GM12872 (cell line): ENCODE data around the gene AFF4.

Experiments used
- TF ChIP-seq, protein P1 (sequence below): IDR thresholded peaks from 3 replicates; pipeline ENCODE4 v1.5.1; 2011; ENCODE audit warnings: low read depth, mild to moderate bottlenecking, low read length, moderate library complexity; ENCODE audit not compliant: insufficient read depth

AFF4 gene

DNA sequence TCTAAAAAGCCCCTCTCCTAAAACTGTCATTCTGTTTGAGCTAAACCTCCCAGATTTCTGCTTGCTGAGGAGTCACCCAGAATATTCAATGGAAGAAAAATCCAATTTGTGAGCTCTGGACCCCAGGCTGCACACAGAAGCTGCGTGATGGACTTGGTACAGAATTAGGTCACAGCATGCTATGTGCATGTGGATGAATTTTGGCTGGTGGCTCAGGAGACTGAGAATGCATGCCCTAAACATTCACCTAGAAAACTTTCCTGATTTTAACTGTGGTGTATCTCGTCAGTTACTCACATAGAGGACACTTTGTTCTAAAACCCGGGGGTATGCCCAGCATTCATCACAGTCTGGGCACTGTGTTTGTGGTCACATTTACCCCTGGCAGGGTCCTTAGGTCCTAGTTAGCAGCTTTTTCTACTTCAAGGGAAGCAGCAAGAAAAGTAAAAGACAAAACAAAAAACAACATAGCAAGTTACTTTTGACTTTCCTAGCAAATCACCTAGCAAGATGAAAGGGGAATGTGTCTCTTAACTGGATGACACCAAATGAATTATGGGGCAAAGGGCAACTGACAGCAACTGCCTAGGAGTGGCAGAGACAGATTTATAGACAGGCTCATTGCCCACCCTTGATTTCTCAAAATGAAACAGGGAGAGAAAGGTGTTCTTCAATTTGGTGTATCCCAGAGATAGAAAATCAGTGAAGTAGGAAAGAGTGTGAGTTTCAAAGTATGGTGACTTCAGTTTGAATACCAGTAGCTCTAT lies 124.7 kb downstream of the AFF4 start:
- TF ChIP-seq, protein P1, sequence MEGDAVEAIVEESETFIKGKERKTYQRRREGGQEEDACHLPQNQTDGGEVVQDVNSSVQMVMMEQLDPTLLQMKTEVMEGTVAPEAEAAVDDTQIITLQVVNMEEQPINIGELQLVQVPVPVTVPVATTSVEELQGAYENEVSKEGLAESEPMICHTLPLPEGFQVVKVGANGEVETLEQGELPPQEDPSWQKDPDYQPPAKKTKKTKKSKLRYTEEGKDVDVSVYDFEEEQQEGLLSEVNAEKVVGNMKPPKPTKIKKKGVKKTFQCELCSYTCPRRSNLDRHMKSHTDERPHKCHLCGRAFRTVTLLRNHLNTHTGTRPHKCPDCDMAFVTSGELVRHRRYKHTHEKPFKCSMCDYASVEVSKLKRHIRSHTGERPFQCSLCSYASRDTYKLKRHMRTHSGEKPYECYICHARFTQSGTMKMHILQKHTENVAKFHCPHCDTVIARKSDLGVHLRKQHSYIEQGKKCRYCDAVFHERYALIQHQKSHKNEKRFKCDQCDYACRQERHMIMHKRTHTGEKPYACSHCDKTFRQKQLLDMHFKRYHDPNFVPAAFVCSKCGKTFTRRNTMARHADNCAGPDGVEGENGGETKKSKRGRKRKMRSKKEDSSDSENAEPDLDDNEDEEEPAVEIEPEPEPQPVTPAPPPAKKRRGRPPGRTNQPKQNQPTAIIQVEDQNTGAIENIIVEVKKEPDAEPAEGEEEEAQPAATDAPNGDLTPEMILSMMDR: no peak

DNA sequence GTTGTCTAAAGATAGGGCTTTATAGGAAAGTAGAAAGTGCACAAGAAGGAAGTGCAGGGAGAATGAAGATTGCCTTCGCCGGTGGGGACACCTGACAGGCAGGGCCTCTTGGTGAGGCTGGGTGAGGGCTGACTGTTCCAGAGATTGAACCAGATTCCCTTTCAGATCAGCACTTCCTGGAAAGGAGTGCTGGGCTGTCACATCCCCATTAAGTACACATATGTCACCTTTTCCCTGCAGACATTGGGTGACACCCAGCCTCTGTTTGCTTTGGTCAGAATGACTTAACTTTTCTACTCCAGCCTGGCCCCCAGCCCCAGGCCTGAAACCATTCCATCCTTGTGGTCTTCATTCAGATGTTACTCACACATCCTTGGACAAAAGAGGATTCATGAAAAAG lies 125.6 kb downstream of the AFF4 start:
- TF ChIP-seq, protein P1: no peak

DNA sequence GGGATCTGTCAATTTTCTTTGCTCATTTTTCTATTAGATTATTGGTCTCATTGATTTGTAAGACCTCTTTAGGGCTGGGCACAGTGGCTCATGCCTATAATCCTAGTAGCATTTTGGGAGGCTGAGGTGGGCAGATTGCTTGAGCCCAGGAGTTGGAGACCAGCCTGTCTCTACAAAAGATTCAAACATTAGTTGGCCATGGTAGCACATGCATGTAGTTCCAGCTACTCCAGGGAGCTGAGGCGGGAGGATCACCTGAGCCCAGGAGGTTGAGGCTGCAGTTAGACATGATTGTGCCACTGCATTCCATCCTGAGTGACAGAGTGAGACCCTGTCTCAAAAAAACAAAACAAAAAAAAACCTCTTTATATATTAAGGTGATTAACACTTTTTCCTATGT lies 126.6 kb downstream of the AFF4 start:
- TF ChIP-seq, protein P1: no peak

DNA sequence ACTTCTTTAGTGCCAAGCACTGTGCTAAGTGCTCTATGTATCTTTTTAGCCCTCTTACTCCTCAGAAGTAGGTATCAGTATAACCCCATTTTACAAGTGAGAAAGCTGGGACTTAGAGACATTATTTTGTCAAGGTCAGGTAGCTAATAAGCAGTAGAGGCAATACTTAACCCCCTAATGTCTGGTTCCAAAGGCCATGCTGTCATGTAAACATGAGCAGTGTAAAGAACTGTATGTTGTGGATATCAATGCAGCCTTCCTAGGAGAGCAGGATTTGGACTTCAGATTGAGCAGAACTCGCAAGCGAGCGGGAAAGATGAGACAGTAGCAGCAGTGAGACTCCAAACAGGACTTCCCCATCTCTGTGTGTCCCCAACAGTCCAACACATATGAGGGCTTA lies 129.4 kb downstream of the AFF4 start:
- TF ChIP-seq, protein P1: no peak

DNA sequence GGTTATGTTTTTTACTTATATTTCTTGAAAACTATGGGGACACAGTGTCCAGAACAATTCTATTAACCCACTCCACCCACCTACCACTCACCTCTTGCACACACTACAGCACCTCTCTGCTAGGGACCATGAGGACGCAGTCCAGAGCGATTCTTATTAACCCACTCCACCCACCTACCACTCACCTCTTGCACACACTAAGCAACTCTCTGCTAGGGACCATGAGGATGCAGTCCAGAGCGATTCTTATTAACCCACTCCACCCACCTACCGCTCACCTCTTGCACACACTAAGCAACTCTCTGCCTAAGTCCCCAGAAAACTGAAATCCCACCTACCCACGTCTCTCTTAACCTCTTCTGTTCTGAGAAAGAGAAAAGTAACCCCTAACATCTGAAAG lies 130.8 kb downstream of the AFF4 start:
- TF ChIP-seq, protein P1: no peak

DNA sequence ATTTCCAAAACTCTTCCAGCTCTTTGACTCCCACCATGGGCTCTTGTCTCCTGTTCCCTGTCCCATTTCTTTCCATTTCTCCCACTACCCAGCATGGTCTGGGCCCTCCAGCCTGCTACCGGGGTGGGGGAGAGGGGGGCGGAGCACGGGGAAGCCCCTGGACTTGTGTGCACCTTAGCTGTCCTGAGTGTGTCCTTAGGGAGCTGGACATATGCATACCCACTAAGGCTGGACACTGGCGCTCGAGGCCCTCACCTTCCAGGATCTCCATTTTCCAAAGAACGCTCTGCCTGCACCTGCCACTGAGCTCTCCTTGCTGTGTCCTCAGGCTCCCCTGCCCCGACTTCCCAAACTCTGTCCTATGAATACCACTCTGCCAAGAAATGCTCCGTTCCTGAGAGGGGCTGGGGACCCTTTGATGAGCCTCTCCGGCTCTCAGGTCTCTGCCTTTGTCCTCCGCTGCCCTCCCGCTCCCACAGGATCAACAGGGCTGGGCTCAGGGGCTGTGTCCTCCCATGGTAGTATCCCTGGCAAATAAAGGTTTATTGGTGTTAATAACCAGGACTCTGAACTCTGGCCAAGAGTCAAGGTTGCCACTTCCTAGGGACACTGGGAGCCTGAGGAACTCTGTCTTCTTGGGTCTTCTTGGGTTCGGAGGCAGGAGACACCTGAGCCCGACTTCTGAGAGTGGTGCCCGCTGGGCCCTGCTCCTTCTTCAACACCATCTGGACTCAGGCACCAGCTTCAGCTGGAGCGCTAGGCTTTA lies 132.2 kb downstream of the AFF4 start:
- TF ChIP-seq, protein P1: no peak

DNA sequence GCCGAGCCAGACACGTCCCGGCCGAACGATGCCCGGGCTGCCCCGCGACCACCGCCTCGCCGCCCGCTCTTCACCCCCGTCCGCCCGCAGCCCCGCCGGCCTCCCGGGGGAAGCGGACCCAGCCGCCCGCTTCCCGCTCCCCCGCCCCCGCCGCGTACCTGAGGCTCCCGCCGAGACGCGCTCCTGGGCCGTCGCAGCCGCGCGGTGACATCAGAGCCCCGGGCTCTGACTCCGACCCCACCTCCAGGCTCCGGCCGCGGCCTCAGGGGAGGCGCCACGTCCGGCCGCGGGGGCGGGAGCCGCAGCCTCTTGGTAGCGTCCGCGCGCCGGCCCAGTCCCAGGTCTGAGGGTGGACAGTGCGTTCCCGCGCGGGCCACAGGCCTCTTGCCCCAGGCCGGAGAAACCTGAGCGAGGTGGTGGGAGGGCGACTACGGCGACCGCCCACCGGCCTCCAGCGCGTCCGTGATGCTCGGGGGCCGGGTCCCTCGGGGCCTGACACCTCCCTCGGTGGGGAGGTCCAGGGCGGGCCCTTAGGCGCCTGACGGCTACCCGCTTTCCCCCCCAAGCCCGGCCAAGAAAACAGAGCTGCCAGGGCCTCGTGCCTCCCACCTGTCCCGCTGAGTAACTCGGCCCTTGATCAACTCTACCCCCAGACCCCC lies 132.9 kb downstream of the AFF4 start, which contains the start of gene SHROOM1:
Gene SHROOM1, minus strand, starts transcription at position 212 of the 659 bp plus-strand sequence. CDS start 4,507 bp downstream, outside the sequence.
- TF ChIP-seq, protein P1: no peak
